Activated gamma-delta T cell treated with Interleukin-2 at 50 U/mL for 16 hours (primary cell): Measurements from ENCODE around the gene HIVEP2.

Experiments
- DNase-seq: peaks from one replicate; pipeline ENCODE4 v3.0.0-alpha.2; 2020

Gene HIVEP2

GRCh38 chr6:142728364-142728763, 216.6 kb downstream of the HIVEP2 start:
- DNase-seq: no peak

GRCh38 chr6:142726616-142727015, 218.4 kb downstream of the HIVEP2 start:
- no peak for DNase-seq

- DNase-seq: no peak
Measured at GRCh38 chr6:142725024-142725770, 219.8 kb downstream of the HIVEP2 start.

GRCh38 chr6:142722841-142723240, 222.1 kb downstream of the HIVEP2 start:
- DNase-seq: no peak

GRCh38 chr6:142722012-142722411, 223.0 kb downstream of the HIVEP2 start:
- DNase-seq: no peak

- no peak for DNase-seq
Measured at GRCh38 chr6:142721215-142721920, 223.6 kb downstream of the HIVEP2 start.

- no peak for DNase-seq
Measured at GRCh38 chr6:142718667-142719191, 226.2 kb downstream of the HIVEP2 start.

GRCh38 chr6:142716097-142716496, 228.9 kb downstream of the HIVEP2 start:
- DNase-seq: no peak

- DNase-seq: no peak
Measured at GRCh38 chr6:142714951-142715785, 229.8 kb downstream of the HIVEP2 start.

- no peak for DNase-seq
Measured at GRCh38 chr6:142713959-142714358, 231.0 kb downstream of the HIVEP2 start.

- no peak for DNase-seq
Measured at GRCh38 chr6:142712231-142712630, 232.7 kb downstream of the HIVEP2 start.

- no peak for DNase-seq
Measured at GRCh38 chr6:142708651-142709050, 236.3 kb downstream of the HIVEP2 start.

GRCh38 chr6:142707255-142707654, 237.7 kb downstream of the HIVEP2 start:
- DNase-seq: no peak

- no peak for DNase-seq
Measured at GRCh38 chr6:142706210-142706609, 238.8 kb downstream of the HIVEP2 start.

- no peak for DNase-seq
Measured at GRCh38 chr6:142705054-142705453, 239.9 kb downstream of the HIVEP2 start.

- no peak for DNase-seq
Measured at GRCh38 chr6:142702501-142703460, 242.2 kb downstream of the HIVEP2 start.
